GM18867 (cell line): ENCODE results near the gene GPR37L1.

Experiments used
- ATAC-seq: cut with Tn5 transposase; IDR thresholded peaks from one replicate; pipeline ENCODE4 v1.9.1; 2021; ENCODE audit warnings: mild to moderate bottlenecking, moderate library complexity; ENCODE audit not compliant: unreplicated experiment

The GPR37L1 gene

GRCh38 chr1:202122639-202123335 lies at the start of gene GPR37L1:
GPR37L1 (plus strand) TSS chr1:202122917; CDS start chr1:202122964, 47 bp downstream.
- ATAC-seq: no peak

DNA sequence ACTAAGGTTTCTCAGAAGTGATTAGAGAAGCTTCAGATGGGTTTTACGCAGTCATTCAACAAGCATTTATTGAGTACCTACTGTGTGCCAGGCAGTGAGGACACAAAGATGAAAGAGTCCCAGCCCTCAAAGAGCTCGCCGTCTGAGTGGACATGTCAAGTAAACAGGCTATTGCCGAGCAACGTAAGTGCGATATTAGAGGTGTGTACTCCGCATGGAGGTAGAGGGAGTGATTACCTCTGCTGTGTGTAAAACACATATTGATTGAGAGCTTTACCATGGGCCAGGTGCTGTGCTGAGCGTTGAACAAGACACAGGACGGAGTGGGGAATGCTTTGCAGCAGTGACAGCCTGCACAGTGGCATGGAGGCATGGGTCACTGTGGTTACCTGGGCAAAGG lies 49.5 kb upstream of the GPR37L1 start:
- no peak for ATAC-seq

DNA sequence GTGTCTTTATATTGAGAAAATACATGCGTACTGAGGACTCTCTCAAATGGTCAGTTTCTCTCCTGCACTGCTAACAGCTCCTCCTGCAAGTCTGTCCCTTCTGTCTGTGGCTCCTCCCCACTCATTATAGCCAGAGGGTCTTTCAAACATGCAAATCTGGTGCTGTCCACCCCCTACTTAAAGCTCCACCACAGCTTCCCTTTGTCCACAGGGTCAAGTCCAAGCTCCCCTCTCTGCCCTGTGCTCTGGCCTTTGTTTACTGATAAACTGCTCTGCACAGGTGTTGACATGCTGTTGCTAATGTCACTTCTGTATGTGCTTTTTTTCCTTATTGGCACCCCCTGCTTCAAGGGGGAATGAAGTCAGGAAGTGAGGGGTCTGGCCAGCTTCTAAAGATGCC lies 47.7 kb upstream of the GPR37L1 start:
- no peak for ATAC-seq

DNA sequence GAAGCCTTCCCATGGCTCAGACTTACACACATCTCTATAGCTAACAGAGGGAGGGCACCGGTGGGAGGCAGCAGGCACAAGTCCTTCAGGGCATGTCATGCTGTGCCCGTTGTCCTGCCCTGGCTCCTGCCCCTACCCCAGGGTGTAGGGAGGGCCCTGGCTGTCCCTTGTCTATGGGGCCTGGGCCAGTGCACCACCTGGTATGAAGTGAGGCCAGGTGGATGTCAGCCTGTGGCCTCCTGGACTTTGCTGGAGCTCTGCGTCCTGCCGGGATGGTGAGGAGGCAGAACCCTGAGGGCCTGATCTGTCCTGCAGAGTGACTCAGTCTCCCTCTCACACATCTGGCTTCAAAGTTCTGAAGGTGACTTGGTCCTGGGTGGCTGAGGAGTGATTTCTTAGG lies 47.3 kb upstream of the GPR37L1 start:
- ATAC-seq: no peak

DNA sequence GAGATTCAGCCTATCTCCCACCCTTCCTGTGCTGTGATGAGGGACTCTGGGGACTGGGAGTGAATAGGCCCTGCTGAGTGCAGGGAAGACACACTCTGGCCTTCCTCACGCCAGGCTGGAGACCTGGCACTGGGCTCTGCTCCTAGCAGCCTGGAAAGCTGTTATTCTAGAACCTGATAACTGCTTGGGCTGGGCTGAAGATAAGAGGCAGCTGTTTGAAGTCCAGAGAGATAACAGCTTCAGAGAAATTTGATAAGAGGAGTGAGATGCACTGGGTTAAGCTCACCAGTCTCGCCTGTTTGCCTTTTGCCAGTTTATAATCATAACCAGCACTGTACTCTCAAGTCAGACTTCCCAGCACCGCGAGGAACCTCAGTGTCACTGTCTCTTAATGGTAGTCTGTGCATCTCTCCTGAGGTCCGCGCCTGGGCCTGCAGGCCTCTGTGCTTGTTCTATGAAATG lies 46.6 kb upstream of the GPR37L1 start:
- no peak for ATAC-seq

DNA sequence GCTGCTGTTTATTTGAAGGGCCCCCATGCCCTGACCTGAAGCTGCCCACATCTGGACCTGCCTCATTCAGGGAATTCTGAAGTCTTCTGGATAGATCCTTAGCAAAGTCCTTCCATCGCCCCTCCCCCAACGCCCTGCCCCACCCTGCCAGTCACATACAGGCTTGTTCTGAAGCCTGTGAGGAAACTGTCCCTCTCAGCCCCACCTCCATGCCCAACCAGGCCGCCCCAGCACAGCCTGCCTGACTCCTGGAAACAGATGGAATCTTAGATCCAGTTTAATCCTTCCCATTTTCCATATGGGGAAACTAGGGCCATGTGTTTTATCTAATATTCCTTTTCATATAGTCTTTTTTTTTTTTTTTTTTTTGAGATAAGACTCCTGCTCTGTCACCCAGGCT lies 44.5 kb upstream of the GPR37L1 start:
- no peak for ATAC-seq

DNA sequence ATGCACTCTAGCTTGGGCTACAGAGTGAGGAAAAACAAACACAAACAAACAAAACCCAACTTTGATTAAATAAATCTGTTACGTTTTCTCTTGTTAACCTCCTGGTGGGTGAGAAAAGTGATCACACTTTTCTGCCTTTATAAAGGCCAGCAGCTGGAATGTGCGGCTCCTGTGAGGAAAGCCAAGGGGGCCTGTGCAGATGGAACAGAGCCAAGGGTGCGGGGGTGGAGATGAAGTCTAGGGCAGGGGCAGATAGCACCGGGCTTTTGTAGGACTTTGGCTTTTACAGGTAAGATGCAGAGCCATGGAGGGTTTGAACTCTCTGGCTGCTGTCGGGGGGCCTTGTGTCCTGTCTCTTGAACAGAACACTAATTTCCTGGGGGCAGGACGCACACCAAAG lies 40.7 kb upstream of the GPR37L1 start:
- no peak for ATAC-seq

DNA sequence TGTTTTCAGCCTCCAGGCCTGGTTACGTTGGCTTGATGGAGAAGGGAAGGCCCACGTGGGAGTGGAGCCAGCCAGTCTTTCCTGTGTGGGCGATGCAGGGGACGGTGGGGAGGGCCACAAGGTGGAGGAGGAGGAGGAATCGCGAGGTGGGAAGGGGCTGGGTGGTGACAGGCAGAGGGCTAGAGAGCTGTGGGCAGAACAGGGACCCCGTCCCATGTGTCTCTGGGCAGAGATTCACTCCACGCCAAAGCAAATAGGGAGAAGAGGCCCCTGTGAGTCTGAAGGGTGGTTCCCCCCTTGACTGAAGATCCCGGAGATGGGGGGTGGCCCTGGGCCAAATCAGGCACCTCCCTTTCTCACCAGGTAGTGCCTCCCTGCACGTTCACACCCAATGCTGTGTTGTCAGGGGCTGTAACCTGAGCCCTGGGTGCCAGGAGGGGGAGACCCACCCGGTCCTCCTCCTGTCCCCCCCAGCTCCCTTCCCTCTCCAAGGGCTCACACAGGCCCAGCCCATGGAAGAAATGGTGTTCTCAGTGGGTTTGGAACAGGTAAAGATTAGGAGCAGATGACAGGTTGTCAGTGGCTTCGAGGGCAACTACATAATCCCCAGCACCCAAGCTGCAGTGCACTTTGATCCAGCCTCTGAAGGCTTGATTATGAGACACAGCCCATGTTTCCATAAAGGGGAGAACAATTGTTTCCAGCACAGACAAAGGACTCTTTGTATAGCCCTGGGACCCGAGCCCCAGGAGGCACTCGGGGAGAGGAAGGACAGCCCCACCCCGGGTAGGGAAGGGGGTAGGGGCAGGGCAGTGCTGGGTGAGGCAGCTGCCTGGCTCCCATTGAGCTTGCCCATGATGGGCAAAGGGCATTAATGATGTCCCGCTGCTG lies 37.7 kb upstream of the GPR37L1 start:
- no peak for ATAC-seq

DNA sequence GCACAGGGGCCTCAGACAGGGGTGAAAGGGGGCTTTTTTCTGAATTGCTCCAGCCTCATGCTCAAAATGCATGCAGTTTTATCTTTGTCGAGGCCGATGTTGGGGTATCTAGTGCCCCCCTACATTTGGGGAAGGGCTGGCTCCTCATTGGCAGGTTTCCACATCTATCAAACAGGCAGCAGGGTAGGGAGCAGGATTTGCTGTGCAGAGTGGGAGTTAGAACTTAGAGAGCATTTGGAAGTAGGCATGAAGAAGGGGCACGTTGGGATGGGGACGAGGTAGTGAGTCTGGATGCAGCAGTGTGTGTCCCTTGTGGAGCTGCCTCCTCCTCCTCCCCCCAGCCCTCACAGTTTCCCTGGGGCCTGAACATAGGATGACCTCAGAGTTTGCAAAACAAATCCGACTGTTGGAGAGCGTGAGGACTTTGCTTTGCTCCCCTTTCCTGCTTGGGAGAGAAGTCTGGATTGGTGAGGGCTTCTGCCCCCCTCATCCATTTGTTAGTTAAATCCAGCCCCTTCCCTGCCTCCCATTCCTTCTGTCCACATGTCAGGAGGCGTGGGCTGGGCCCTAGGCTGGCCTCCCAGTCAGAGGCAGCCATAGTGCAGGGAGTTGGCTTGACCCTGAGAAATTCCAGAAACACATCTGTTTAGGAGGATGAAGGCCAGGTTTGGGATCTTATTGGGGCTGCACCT lies 36.9 kb upstream of the GPR37L1 start:
- no peak for ATAC-seq

DNA sequence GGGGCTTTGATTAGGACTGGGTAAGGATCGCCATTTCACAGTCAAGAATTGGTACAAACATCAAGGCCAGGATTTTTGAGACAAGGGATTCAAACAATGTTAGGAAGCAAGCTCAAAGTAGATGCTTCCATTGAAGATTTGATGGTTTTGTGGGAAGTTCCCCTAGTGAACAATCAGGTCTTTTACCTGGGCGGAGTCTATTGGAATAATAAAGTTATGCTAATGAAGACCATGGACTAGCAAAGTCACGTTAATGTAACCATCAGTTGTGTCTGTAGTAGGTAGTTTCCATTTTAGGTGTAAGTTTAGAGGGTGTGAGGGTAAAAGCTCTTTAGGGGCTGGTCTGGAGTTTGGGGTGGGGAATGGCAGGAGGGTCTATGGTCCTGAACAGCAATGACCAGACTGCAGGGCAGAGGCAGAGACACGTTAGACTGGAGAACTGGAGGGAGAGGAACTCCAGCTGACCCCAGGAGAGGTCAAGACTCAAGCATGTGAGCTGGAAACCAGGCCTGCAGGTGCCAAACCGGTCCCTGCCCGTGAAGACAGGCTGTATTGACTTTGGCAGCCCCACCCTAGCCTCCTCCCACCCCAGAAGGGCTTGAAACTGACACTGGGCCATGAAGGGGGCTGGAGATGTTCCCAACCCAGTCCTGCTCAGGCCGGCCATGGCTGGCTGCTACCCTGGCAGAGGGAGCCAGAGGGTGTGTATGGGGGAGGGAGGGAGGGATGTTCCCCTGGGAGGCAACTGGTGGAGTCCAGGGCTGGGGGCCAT lies 36.0 kb upstream of the GPR37L1 start:
- ATAC-seq: no peak

GRCh38 chr1:202088206-202088605 lies 34.5 kb upstream of the GPR37L1 start:
- ATAC-seq: no peak

DNA sequence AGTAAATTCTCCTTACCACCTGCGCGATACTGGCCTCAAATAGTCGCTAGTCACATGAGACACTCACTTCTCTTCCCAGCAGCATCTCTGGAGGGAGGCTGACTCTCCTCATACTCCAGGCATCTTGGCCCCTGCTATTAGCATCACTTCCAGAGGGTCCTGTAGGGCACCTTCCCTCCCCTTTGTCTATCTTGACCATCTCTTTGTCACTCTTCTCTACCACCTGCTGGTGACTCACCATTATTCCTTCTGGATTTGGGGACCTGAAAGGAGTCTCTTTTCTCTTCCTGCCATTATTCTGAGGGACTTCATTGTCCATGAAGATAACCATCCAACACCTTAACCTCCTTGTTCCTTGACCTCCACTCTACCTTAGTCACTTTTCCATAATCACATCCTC lies 31.7 kb upstream of the GPR37L1 start:
- ATAC-seq: no peak

- no peak for ATAC-seq
Observed at GRCh38 chr1:202093858-202094257, 28.9 kb upstream of the GPR37L1 start.

DNA sequence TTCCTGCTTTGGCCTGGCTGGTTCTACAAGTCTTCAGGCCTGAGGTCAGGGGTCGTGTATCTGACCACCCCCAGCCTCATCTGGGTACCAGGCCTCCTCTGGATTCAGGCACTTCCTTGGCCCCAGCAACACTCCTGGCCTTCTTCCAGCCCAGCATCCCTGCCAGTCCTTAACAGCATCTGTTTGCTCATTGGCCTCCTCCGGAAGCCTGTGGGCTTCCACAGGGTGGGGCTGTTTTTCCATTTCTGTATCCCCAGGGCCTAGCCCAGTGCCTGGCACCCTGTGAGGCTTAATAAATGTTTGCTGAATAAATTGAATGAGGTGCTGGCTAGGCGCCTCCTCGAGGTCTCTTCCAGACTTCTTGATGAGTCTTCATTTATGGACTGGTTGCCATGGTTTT lies 21.5 kb upstream of the GPR37L1 start:
- no peak for ATAC-seq

- ATAC-seq: no peak
Observed at GRCh38 chr1:202104073-202104472, 18.6 kb upstream of the GPR37L1 start.

DNA sequence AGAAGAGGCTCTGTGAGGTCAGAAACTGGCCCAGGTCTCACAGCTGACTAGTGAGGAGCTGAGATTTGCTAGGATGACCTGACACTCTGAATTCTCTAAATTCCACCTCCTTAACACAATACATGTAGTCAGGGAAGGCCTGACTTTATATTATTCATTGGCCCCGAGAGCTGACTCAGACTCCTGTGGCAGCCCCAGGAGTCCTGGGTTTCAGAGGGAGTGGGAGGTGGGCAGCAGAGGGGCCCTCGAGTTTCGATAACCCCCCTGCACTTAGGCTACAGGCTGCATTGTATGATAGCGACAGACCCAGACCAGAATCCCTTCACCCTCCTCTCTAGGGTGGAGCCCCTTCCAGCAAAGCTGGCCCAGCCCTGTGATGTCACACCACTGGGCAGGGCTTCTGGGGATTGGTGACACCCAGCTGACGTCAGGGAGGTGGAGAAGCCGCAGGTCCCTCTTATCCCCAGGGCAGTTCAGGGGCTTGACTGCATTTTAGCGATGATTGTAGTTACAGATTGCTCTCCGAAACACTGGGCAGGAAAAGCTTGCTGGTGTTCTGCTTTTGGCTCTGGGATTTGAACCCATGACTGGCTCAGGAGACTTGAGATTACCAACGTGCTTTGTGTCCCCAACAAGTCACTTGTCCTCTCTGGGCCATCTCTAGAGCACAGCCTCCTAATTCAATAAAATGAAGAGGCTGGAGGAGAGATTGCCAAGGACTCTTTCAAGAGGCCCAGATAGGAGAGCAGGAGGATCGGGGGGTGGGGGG lies 17.0 kb upstream of the GPR37L1 start:
- ATAC-seq: no peak

DNA sequence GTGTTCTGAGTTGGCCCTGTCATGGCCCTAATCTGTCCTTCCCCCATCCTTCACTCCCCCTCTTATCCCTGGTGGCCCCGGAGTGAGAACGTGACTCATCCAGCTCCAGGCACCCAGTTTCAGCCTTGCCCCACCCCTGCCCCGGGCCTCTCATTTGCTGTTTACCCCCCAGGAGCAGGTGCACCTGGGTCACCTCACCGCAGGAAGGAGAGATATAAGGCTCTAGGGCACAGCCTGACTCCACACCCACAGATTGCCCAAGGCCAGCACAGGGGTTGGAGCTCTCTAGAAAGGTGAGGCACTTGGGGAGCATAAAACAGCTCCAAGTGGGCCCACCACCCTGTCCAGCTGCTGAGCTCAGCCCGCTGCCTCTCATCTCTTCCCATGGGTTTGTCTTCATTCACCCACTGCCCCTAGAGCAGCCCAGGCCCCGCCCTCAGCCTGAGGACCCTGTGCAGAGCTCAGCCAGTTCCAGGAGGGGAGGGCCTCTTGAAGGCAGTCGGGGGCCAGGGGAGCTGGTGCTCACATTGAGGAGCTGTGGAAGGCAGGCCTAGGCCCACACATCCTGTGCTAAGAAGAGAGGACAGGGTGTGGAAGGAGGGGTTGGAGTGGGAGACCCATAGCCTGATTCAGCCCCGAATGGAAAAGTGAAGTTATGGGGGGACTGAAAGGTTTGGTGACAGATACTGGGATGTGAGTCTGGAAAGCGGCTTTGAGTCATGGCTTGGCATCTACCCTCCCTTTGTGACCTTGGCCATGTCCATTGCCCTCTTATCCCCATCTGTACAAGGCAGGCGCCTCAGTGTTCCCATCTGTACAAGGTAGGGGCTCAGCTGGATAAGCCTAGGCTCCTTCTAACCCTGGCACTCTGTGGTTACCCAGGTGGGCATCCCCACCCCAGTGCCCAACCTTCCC lies 16.1 kb upstream of the GPR37L1 start:
- no peak for ATAC-seq

GRCh38 chr1:202107321-202107761 lies 15.4 kb upstream of the GPR37L1 start:
- no peak for ATAC-seq
